GM15510 (cell line): ENCODE results near the gene ENO3.

ENCODE experiments used
- POLR2A ChIP-seq: IDR thresholded peaks from 3 replicates; pipeline ENCODE4 v1.6.1; 2011; ENCODE audit warnings: borderline replicate concordance; ENCODE audit not compliant: insufficient read length; ENCODE audit errors: extremely low read depth

Gene ENO3

DNA sequence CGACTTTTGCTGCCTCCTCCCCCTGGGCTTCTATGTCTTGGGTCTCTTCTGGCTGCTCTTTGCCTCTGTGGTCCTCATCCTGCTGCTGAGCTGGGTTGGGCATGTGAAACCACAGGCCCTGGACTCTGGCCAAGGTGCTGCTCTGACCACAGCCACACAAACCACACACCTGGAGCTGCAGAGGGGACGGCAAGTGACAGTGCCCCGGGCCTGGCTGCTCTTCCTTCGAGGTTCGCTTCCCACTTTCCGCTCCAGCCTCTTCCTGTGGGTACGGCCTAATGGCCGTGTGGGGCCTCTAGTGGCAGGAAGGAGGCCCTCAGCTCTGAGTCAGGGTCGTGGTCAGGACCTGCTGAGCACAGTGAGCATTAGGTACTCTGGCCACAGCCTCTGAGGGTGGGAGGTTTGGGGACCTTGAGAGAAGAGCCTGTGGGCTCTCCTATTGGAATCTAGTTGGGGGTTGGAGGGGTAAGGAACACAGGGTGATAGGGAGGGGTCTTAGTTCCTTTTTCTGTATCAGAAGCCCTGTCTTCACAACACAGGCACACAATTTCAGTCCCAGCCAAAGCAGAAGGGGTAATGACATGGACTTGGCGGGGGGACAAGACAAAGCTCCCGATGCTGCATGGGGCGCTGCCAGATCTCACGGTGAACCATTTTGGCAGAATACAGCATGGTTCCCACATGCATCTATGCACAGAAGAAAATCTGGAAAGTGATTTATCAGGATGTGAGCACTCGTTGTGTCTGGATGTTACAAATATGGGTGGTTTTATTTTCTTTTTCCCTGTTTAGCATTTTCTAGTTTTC lies 16.5 kb upstream of the ENO3 start:
- TF ChIP-seq POLR2A, result no peak

DNA sequence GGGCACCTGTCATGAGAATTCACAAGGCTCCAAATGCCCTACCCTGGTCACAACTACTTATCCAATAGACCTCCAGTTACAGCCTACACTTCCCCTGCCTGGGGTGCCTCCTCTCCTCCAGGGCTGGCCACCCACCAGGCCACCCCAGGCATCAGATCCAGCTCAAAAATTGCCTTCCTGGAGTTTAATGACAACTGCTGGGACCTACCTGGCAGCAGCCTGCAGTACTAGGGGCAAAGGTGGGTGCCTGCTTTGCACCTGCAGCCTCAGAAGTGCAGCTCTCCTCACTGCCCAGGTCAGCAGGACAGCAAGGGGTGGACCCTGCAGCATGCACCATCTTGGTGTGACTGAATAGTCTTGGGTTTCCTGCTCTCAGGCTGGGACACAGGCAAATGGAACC lies 15.3 kb upstream of the ENO3 start:
- no peak for TF ChIP-seq POLR2A

DNA sequence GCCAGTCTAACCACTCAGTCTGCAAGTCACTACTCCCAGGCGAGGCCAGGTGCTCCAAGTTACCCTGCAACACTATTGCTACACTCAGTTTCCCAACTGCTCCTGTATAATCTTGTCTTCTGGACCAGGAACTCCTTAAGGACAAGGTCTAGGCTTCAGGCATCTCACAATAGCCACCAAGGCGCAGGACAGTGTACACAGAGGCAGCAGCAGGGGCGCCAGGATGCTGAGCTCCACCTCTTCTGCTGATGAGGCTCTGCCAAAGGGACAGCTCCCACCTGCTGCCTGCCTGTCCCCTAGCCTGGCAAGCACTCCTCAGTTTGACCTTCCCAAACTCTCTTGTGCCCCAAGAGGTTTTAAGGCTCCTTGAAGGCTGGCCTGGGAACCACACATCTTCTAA lies 14.5 kb upstream of the ENO3 start:
- no peak for TF ChIP-seq POLR2A

DNA sequence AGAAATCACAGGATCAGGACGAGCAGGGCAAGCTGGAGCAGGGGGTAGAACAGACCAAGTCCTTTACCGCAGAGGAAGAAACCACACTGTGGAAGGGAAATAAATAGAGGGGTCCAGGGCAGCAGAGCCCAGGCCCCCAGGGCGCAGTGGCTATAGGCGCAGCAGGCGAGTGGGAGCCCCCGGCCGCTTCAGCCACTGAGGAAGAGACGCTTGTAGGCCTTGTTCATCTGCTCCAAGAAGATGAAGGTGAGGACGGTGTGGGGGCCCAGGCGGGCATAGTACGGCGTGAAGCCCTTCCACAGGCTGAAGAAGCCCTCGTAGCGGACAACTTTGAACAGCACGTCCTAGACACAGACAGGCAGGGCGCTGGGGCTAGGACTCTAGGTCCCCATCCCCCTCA lies 13.4 kb upstream of the ENO3 start:
- TF ChIP-seq POLR2A, result no peak

DNA sequence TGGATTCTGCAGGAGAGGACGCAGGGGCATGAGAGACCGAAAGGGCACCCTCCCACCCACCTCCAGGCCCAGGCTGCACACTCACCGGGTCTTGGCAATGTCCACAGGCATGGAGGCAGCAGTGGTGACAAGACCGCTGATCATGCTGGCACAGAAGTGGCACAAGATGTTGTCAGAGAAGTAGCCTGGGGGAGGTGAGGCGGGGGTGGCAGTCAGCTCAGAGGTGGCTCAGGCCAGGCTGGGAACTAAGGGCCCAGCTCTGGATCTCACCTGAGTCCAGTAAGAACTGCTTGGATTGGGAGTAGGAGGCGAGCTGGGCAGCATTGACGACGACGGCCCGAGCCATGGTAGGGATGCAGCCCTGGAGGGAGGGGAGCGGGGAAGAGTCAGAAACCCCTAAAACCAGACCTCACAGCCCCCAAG lies 12.8 kb upstream of the ENO3 start:
- no peak for TF ChIP-seq POLR2A

DNA sequence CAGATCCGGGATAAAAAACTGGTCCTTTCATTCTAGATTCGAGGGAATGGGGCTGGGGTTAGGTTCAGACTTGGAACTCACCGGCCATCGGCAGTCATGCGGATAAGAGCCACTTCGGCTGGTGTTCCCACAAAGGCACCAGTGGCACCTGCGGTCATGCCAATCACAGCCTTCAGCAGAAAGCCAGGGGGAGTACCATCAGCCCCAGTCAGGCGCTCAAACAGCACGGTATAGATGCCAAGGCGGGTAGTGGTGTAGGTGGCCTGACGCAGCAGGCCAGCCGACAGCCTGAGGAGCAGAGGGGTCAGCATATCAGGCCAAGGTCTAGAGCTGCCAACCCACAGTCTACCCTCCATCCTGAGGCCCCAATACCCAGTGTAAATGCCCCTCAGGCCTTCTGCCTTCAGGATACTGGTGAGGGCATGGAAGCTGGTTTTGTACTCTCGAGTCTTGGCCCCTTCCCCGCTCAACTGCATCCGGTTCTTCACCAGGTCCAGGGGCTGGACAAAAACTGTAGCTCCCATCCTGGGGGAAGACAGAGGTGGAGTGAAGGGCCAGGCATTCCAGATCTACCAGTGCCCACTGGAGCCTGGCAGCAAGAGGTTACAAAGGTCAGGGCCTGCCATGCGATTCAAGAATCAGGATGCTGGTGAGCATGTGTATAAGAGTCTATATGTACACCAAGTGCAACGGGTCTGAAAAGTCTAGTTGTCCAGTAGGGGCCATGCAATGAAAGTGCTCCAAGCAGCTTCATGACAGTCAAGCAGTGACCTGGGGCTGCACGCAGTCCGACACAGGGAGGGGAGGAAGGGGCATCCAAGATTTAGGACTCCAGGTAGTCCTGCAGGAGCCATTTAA lies 12.0 kb upstream of the ENO3 start:
- TF ChIP-seq POLR2A, result no peak

DNA sequence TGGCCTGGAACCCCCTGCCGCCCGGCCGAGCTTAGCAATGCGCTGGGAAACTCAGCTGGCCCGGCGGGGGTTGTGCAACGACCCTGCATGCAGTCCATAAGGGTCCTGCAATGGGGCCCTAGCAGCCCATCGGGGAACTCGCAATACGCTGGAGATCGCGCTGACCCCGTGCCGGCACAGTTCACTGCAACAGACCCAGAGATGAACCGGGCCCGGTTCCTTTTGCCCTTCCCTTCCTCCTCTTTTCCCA lies 11.4 kb upstream of the ENO3 start:
- no peak for TF ChIP-seq POLR2A

DNA sequence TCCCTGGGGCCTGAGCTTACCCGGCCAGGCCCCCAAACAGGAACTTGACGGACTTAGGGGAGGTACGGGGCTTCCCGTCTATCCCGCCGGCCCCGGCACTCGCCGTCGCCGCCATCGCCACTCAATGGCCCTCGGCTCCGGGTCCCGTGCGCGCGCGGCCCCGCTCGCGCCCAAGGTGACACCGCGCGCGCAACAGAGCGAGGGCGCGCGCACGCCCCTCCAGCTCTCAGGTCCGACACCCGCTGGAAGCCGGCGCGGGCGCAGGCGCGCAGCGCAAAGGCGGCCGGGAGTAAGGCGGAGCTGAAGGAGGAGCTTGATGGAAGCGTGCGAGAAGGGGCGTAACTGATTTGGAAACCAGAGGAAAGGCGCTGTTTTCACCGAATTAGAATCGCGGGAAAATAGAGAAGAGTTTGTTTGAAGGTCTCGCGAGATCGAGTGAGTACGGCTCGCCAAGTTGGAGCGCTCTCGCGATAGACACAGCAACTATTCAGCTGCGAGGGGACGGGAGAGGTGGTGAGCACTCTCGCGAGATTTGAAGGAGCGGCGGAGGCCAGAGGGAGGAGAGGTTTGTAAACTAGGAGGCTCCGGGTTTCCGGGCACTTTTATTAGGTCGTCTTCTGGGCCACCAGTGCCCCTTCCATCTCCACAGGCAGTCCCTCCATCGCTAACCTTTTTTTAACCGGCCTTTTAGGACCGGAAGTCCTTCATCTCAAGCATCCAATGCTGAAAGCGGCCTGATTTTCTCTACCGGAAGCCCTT lies 10.9 kb upstream of the ENO3 start, which contains the start of the genes RNF167 and SLC25A11:
TSS of gene RNF167 (plus strand) at position 473 of the 759 bp plus-strand sequence. CDS start 642 bp downstream, outside the sequence.
TSS of gene SLC25A11 (minus strand) at position 251 of the 759 bp plus-strand sequence. CDS start at position 115, 136 bp downstream.
- TF ChIP-seq POLR2A, result peak; percentile 97

DNA sequence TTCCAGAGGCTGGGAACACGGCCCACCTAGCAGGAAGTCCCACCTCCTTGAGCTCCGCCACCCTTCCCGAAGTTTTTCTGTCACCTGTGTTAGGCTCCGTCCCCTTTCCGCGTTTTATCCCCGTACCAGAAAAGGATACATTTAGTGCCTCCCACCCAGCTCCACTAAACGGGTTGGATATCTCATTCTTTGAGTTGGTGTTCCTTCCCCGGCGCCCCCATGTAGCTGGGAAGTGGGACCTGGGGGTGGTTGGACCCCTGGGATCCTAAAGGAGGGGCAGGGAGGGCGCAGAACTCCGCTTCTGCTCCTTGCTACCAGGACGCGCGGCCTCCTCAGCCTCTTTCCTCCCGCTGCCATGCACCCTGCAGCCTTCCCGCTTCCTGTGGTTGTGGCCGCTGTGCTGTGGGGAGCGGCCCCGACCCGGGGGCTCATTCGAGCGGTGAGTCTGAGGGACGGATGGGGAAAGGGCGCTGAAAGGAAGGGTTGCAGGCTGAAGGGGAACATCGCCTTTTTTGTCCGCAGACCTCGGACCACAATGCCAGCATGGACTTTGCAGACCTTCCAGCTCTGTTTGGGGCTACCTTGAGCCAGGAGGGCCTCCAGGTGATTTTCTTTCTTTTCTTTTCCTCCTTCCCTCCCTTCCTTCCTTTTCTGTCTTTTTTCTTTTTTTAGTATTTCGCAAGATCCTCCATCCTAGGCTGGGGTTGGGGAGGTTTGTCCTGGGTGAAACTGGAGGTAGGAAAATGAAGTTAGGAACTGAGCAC lies 10.2 kb upstream of the ENO3 start:
- no peak for TF ChIP-seq POLR2A

DNA sequence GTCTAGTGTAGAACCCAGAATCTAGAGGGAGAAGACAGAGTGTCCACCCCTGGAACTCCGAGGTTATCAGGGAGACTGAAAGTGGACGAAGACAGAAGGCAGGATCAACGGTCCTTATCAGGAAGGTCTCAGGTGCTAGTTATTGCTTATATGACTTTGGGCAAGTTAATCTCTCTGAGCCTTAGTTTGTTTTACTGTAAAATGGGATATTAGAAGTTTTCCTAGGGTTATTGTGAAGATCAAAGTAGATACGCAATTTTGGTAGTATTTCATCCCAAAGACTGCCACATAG lies 9.7 kb upstream of the ENO3 start:
- no peak for TF ChIP-seq POLR2A

DNA sequence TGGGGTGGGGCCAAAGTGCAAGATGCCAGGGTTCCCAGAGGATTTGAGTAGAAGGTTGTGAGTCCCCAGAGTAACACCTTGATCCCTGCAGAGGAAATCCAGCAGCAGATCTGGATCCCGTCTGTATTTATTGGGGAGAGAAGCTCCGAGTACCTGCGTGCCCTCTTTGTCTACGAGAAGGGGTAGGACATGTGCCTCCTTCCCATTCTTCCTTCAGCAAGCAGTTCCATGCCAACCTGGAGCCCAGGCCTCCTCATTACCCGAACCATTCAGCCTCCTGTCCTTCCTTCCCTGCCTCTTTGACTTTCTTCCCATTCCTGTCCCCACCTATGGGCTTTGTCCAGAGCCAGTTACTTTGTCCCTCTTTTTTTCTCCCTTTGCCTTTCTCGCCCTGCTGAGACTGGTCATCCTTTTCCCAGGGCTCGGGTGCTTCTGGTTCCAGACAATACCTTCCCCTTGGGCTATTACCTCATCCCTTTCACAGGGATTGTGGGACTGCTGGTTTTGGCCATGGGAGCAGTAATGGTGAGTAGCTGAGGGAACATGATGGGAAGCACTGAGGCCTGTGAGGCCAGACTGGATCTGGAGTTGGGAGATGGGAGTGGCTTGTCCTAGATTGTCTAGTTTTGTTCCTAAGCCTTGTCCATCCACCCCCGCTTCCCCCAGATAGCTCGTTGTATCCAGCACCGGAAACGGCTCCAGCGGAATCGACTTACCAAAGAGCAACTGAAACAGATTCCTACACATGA lies 8.0 kb upstream of the ENO3 start:
- no peak for TF ChIP-seq POLR2A

DNA sequence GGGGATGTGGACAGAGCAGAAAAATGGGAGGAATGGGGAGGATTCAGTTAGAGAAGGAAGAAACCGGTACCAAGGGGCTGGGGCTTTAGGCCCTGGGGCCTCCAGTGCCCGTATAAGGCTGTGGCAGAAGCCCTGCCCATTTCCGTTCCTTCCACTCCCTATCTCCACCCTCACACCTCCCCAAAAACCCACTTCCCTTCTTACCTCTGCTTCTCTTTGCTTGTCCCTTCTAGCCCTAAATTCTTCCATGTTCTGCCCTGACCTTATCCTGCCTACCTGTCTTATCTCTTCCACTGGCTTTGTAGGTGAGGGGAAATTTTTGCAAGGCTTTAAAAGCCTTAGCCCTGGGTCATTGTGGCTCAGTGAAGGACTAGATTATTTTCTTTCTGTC lies 6.8 kb upstream of the ENO3 start:
- no peak for TF ChIP-seq POLR2A

DNA sequence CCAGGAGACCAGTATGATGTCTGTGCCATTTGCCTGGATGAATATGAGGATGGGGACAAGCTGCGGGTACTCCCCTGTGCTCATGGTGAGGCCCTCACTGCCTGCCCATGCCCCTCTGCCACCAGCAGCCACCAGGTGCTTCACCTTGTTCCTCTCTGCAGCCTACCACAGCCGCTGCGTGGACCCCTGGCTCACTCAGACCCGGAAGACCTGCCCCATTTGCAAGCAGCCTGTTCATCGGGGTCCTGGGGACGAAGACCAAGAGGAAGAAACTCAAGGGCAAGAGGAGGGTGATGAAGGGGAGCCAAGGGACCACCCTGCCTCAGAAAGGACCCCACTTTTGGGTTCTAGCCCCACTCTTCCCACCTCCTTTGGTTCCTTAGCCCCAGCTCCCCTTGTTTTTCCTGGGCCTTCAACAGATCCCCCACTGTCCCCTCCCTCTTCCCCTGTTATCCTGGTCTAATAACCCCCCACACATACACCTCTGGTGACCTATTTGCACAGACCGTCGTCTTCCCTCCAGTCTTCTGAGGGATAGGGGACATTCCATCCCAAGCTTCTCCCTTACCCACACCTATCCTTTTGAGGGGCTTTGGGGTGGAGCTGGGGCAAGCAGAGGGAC lies 6.3 kb upstream of the ENO3 start:
- TF ChIP-seq POLR2A, result peak; percentile 32

DNA sequence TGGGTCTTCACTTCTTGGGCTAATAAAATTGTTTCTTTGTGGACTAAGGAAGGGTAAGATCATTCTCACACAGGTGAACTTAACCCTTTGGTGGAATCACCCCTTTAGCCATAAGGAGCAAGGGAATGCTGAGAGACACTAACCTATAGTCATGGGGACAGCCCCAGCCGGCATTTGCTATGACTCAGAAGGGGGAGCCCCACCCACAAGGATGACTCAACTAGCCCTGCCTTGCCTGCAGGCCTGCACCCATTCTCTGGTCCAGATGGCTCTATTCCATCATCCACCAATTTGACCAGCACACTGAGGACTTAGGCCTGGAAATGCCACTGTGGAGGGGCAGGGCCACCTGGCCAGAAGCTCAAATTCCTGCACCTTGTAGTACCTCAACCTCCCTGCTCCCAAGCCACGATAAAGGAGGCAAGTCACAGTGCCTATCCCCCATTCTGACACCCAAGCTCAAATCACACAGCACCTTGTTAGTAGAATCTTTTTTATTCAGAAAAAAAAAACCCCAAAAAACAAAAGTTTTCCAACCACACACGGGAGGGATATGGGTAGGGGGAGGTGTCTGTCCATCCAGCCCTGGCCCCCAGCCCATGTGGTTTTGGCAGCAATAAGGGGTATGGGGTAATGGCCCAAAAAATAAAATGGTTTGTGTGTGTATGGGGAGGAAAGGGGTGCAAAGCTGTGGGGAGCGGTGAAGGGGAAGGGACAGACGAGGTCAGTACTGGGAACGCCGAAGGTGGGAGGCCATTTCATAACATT lies 5.6 kb upstream of the ENO3 start:
- TF ChIP-seq POLR2A, result peak; percentile 59

DNA sequence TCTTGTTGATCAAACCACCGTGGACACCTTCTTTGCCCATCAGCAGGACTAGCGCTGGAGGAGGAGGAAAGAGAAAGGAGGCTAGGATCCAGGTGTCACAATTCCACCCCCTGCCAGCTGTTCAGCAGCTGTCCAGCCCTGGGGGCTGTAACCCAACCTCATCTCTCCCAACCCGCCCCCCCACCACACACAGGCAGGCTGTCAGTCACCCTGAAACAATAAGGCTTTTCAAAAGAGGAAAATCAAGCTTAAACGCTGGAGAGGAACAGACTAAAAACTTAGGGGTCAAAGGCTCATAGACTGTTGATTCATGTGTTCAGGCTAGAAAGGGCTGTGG lies 5.0 kb upstream of the ENO3 start:
- no peak for TF ChIP-seq POLR2A
